22Rv1 (cell line): ENCODE data around the gene DNAH1.

ENCODE experiments used
- CTCF ChIP-seq: fragments of 450-650 bp; IDR thresholded peaks from 2 replicates; pipeline ENCODE4 v1.5.1; 2017; ENCODE audit warnings: mild to moderate bottlenecking
- ZFX ChIP-seq: fragments of 450-650 bp; IDR thresholded peaks from 2 replicates; pipeline ENCODE4 v1.6.1; 2017; ENCODE audit warnings: antibody characterized with exemption, borderline replicate concordance

GRCh38 chr3:52295671-52296208, 20.4 kb upstream of the DNAH1 start:
- TF ChIP-seq CTCF (no peak), ZFX (no peak)
